OCI-LY3 (cell line): Measurements from ENCODE around the gene PALLD.
A peak's percentile ranks its signal among the peaks of the same experiment; 100 is the strongest.
"Not testable (repeated sequence)": the region's sequence is repeated elsewhere in the genome, so short reads cannot be mapped to it uniquely, and the experiment has no call there.

Experiments
- H2AFZ ChIP-seq: fragments of 200-600, 300-600 bp; shearing (Covaris generic); 2 replicates; pipeline ENCODE4 v1.6.0; 2014; ENCODE audit warnings: antibody characterized with exemption, low read depth, low read length
- H3K27ac ChIP-seq: fragments of 200-600, 300-600 bp; sonication (generic); 2 replicates; pipeline ENCODE4 v1.5.1; 2014; ENCODE audit warnings: mild to moderate bottlenecking, low read length, moderate library complexity, mixed read lengths
- H3K27me3 ChIP-seq: fragments of 200-600, 300-600 bp; sonication (generic); 2 replicates; pipeline ENCODE4 v1.6.1; 2014; ENCODE audit warnings: low read depth, low read length, mixed read lengths
- H3K36me3 ChIP-seq: fragments of 200-600, 300-600 bp; sonication (generic); replicated peaks from 2 replicates; pipeline ENCODE3; 2014; ENCODE audit warnings: low read depth, low read length, mixed read lengths
- H3K4me1 ChIP-seq: fragments of 300-600, 200-600 bp; sonication (generic); 2 replicates; pipeline ENCODE4 v1.6.1; 2014; ENCODE audit warnings: low read length, mixed read lengths
- H3K4me2 ChIP-seq: fragments of 200-600, 300-600 bp; sonication (generic); 2 replicates; pipeline ENCODE4 v1.6.1; 2014; ENCODE audit warnings: low read length, mixed read lengths
- H3K4me3 ChIP-seq: fragments of 300-600, 200-600 bp; sonication (generic); 2 replicates; pipeline ENCODE4 v1.5.1; 2014; ENCODE audit warnings: antibody characterized with exemption, mild to moderate bottlenecking, low read length, moderate library complexity
- H3K79me2 ChIP-seq: fragments of 300-600, 200-600 bp; shearing (Covaris generic); 2 replicates; pipeline ENCODE4 v1.6.1; 2014; ENCODE audit warnings: mild to moderate bottlenecking, low read length, mixed read lengths
- H3K9ac ChIP-seq: fragments of 300-600, 200-600 bp; shearing (Covaris generic); 2 replicates; pipeline ENCODE4 v1.6.0; 2014; ENCODE audit warnings: mild to moderate bottlenecking, low read length, moderate library complexity
- H3K9me3 ChIP-seq: fragments of 200-600, 300-600 bp; shearing (Covaris generic); 2 replicates; pipeline ENCODE4 v1.6.1; 2014; ENCODE audit warnings: low read length, mixed read lengths; ENCODE audit not compliant: insufficient read depth
- H4K20me1 ChIP-seq: fragments of 200-600, 300-600 bp; sonication (generic); 2 replicates; pipeline ENCODE4 v1.6.1; 2016; ENCODE audit warnings: low read length, mixed read lengths; ENCODE audit not compliant: insufficient read depth
- CTCF ChIP-seq: fragments of 200-600, 300-600 bp; sonication (generic); IDR thresholded peaks from 2 replicates; pipeline ENCODE4 v1.5.1; 2014; ENCODE audit warnings: antibody characterized with exemption, low read length, low read depth
- EZH2phosphoT487 ChIP-seq: fragments of 200-600 bp; shearing (Covaris generic); IDR thresholded peaks from 2 replicates; pipeline ENCODE4 v1.6.1; 2018; ENCODE audit warnings: antibody characterized with exemption, mixed run types, low read depth

The PALLD gene

DNA sequence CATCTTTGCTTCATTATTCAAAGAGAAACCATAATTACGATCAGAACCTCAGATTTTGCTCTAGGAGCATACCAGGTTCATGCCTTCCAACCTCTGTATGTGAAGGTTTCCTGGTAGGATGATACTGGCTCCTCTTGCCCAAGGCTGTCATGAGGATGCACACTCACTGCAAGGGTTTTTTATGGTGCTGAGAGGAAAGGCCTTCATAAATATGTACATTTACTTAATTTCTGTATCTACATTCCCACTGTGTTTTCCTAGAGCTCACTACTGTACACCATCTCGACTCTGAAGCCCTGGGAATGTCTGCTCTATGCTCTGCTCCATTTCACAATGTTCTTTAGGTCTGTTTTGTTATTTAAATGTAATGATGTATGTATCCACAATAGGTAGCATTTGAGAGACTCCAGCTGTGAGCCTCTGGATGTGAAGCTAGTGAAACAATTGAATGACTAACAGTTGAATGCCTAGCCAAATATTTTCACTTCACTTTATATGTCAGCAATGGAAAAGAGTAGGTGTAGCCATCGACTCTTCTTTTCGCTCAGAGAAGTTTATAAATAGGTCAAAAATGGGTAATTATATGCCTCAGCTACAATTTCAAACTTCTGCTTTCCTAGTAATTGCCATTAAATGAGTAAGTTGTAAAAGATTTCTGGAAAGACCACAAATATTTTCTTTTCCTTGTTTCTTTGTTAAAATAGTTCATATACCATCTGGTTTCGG lies 228.0 kb downstream of the PALLD start:
- Histone ChIP-seq H3K79me2 (no peaks in the 10 kb centered on the region), H3K9me3 (peaks cover 7% of the 10 kb centered on the region; the same call in 1 of the 2 replicates), H3K27me3 (peaks cover 36% of the 10 kb centered on the region), H3K4me3 (no peak overlapping the region), H3K9ac (no peak overlapping the region), H3K36me3 (no peaks in the 10 kb centered on the region), H4K20me1 (no peaks in the 10 kb centered on the region), H2AFZ (no peak overlapping the region), H3K4me2 (peak overlapping the region; percentile 13), H3K27ac (no peak overlapping the region), H3K4me1 (peaks cover 37% of the 10 kb centered on the region)
- TF ChIP-seq CTCF (no peak), EZH2phosphoT487 (0 out of 2 replicates have a peak, but pooled peaks have one; percentile 22)

- H2AFZ ChIP-seq = no peak overlapping the region
- peaks cover 35% of the 10 kb centered on the region for H3K27me3 ChIP-seq
- no peak for TF ChIP-seq CTCF
- no peak for TF ChIP-seq EZH2phosphoT487
- H3K4me2 ChIP-seq = no peak overlapping the region
- no peaks in the 10 kb centered on the region for H3K79me2 ChIP-seq
- peaks cover 37% of the 10 kb centered on the region for H3K4me1 ChIP-seq
- H3K9ac ChIP-seq = no peak overlapping the region
- peaks cover 7% of the 10 kb centered on the region; the same call in 1 of the 2 replicates for H3K9me3 ChIP-seq
- H3K27ac ChIP-seq = no peak overlapping the region
- H4K20me1 ChIP-seq = no peaks in the 10 kb centered on the region
- H3K36me3 ChIP-seq = no peaks in the 10 kb centered on the region
- H3K4me3 ChIP-seq = no peak overlapping the region
These were observed 229.1 kb downstream of the PALLD start for GRCh38 chr4:168725930-168726329.

- Histone ChIP-seq H3K4me1 (peaks cover 43% of the 10 kb centered on the region), H3K27me3 (peaks cover 40% of the 10 kb centered on the region)
- H3K27ac ChIP-seq, H3K9ac ChIP-seq, H3K79me2 ChIP-seq, H4K20me1 ChIP-seq, H3K4me3 ChIP-seq, H3K4me2 ChIP-seq, H2AFZ ChIP-seq, H3K9me3 ChIP-seq, H3K36me3 ChIP-seq: not testable (repeated sequence)
These were observed 230.3 kb downstream of the PALLD start for GRCh38 chr4:168727181-168727580.

DNA sequence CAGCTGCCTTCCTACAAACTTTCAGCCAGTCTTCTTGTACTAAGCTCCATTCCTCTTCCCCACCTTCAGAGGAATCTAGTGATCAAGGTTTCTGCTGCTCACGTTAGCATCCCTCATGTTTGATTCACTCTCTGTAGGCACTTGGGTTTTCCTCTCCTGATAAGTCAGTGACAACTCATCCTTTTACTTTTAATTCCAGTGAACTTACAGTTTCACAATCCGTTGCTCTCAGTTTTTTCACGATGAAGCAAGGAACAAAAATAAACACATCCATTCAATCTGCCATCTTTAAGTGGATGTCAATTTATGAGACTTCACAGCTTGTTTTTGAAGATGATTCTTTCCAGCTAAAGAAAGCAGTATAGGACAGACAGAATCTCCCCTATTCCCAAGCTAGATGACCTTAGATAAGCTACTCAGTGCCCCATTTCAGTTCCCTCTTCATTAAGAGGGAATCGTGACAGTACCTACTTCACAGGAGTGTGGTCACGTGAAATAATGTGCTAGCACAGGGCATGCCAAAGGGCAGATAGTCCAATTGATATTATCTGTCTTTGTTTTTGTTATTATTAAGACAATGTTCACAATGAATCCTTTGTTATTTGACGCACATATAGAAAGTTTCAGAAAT lies 234.3 kb downstream of the PALLD start:
- no peak overlapping the region for H3K27ac ChIP-seq
- H3K27me3 ChIP-seq = peaks cover 38% of the 10 kb centered on the region
- TF ChIP-seq CTCF (no peak), EZH2phosphoT487 (no peak)
- no peaks in the 10 kb centered on the region for H4K20me1 ChIP-seq
- H3K4me3 ChIP-seq = no peak overlapping the region
- H3K9ac ChIP-seq = no peak overlapping the region
- no peak overlapping the region for H2AFZ ChIP-seq
- peaks cover 7% of the 10 kb centered on the region; the same call in 1 of the 2 replicates for H3K9me3 ChIP-seq
- H3K4me2 ChIP-seq = no peak overlapping the region
- H3K36me3 ChIP-seq = no peaks in the 10 kb centered on the region
- peaks cover 10% of the 10 kb centered on the region for H3K4me1 ChIP-seq
- no peaks in the 10 kb centered on the region for H3K79me2 ChIP-seq
